Measurements from ENCODE around the gene GRK4. TPM values are rescaled to one million over a fixed set of nuclear protein-coding genes. Genes with fewer than 3 reads are reported as not detected.
"Not testable (repeated sequence)": the region's sequence is repeated elsewhere in the genome, so short reads cannot be mapped to it uniquely, and the experiment has no call there.

Gene GRK4
- total RNA-seq, 1 donor from 2014 or later = 59.5 TPM

GRCh38 chr4:2940267-2941137 is 22.9 kb upstream of the GRK4 start:
- FAIRE-seq = no peak
- no peak for DNase-seq (ENCODE audit: low spot score in 2 of 2)

- no peak for DNase-seq (ENCODE audit: low spot score in 2 of 2)
- FAIRE-seq = no peak
Observed at GRCh38 chr4:2941138-2942036, 22.0 kb upstream of the GRK4 start.

- no peak for FAIRE-seq
- no peak for DNase-seq (ENCODE audit: low spot score in 2 of 2)
Observed at GRCh38 chr4:2942037-2942531, 21.3 kb upstream of the GRK4 start.

- FAIRE-seq (no peak), DNase-seq (ENCODE audit: low spot score in 2 of 2) (no peak)
Observed at GRCh38 chr4:2942532-2943363, 20.6 kb upstream of the GRK4 start.

- DNase-seq (ENCODE audit: low spot score in 2 of 2) (no peak), FAIRE-seq (no peak)
Observed at GRCh38 chr4:2943364-2944090, 19.8 kb upstream of the GRK4 start.

GRCh38 chr4:2944091-2944482 is 19.3 kb upstream of the GRK4 start:
- no peak for DNase-seq (ENCODE audit: low spot score in 2 of 2)
- FAIRE-seq = no peak

GRCh38 chr4:2944586-2945526 is 18.5 kb upstream of the GRK4 start:
- DNase-seq (ENCODE audit: low spot score in 2 of 2) (no peak), FAIRE-seq (no peak)

GRCh38 chr4:2945619-2946604 is 17.5 kb upstream of the GRK4 start:
- FAIRE-seq; DNase-seq (ENCODE audit: low spot score in 2 of 2): not testable (repeated sequence)

GRCh38 chr4:2946812-2947600 is 16.4 kb upstream of the GRK4 start:
- DNase-seq (ENCODE audit: low spot score in 2 of 2) (no peak), FAIRE-seq (no peak)

GRCh38 chr4:2947926-2948325 is 15.4 kb upstream of the GRK4 start:
- FAIRE-seq (no peak), DNase-seq (ENCODE audit: low spot score in 2 of 2) (no peak)

- no peak for DNase-seq (ENCODE audit: low spot score in 2 of 2)
- FAIRE-seq = no peak
Observed at GRCh38 chr4:2948895-2949781, 14.2 kb upstream of the GRK4 start.

- FAIRE-seq (no peak), DNase-seq (ENCODE audit: low spot score in 2 of 2) (no peak)
Observed at GRCh38 chr4:2949782-2950125, 13.6 kb upstream of the GRK4 start.

- no peak for DNase-seq (ENCODE audit: low spot score in 2 of 2)
- no peak for FAIRE-seq
Observed at GRCh38 chr4:2950221-2950989, 13.0 kb upstream of the GRK4 start.

GRCh38 chr4:2953496-2953895 is 9.9 kb upstream of the GRK4 start:
- FAIRE-seq = no peak
- DNase-seq (ENCODE audit: low spot score in 2 of 2) = no peak

Data from frontal cortex (tissue), 4 donors.